ENCODE results near the gene SURF4. TPM values are rescaled to one million over a fixed set of nuclear protein-coding genes. Genes with fewer than 3 reads are reported as not detected.

The SURF4 gene
- total RNA-seq, result 82.2 TPM

- Histone ChIP-seq H3K4me3 (ENCODE audit: low read length) (peak within 1 kb of the TSS; percentile 76), H3K4me1 (ENCODE audit: insufficient read depth, low read length) (peaks cover 49% of the 10 kb centered on the region), H3K9me3 (ENCODE audit: low read depth, low read length) (no peaks in the 10 kb centered on the region), H3K27me3 (ENCODE audit: insufficient read depth, low read length) (no peaks in the 10 kb centered on the region)
Measured at GRCh38 chr9:133375724-133376654, at the start of gene SURF4, which contains the start of gene STKLD1. Gene SURF4, minus strand, starts transcription at chr9:133376060. Its CDS starts 91 bp downstream, at chr9:133375969. Gene STKLD1, plus strand, starts transcription at chr9:133376366. Its CDS starts 108 bp downstream, at chr9:133376474.

DNA sequence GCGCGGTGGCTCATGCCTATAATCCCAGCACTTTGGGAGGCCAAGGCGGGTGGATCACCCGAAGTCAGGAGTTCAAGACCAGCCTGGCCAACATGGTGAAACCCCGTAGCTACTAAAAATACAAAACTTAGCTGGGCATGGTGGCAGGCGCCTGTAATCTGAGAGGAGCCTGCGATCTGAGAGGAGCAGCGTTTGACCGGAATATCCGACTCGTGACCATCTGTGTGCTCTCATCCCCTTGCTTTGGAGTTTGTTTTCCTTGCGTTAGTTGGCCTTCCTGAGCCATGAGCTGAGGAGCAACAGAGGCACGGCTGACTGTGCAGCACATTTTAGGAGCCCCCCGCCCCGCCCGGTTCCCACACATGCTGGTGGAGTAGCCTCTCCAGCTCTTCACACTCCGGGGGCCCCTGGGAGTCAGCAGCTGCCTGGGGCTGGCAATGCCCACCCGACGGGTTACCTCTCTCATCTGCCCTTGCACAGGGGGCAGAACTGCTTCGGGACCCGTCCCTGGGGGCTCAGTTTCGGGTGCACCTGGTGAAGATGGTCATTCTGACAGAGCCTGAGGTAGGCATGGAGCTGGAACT is 49.3 kb upstream of the SURF4 start:
- no peaks in the 10 kb centered on the region for H3K9me3 ChIP-seq (ENCODE audit: low read depth, low read length)
- peaks cover 9% of the 10 kb centered on the region for H3K27me3 ChIP-seq (ENCODE audit: insufficient read depth, low read length)
- peaks cover 3% of the 10 kb centered on the region for H3K4me1 ChIP-seq (ENCODE audit: insufficient read depth, low read length)
- H3K4me3 ChIP-seq (ENCODE audit: low read length), result no peak overlapping the region

GRCh38 chr9:133424187-133424586 is 48.3 kb upstream of the SURF4 start:
- H3K9me3 ChIP-seq (ENCODE audit: low read depth, low read length), result no peaks in the 10 kb centered on the region
- no peak overlapping the region for H3K4me3 ChIP-seq (ENCODE audit: low read length)
- peaks cover 9% of the 10 kb centered on the region for H3K27me3 ChIP-seq (ENCODE audit: insufficient read depth, low read length)
- peaks cover 3% of the 10 kb centered on the region for H3K4me1 ChIP-seq (ENCODE audit: insufficient read depth, low read length)

- Histone ChIP-seq H3K27me3 (ENCODE audit: insufficient read depth, low read length) (peaks cover 9% of the 10 kb centered on the region), H3K4me3 (ENCODE audit: low read length) (no peak overlapping the region), H3K4me1 (ENCODE audit: insufficient read depth, low read length) (peaks cover 10% of the 10 kb centered on the region), H3K9me3 (ENCODE audit: low read depth, low read length) (no peaks in the 10 kb centered on the region)
Measured at GRCh38 chr9:133423216-133423615, 47.4 kb upstream of the SURF4 start.

DNA sequence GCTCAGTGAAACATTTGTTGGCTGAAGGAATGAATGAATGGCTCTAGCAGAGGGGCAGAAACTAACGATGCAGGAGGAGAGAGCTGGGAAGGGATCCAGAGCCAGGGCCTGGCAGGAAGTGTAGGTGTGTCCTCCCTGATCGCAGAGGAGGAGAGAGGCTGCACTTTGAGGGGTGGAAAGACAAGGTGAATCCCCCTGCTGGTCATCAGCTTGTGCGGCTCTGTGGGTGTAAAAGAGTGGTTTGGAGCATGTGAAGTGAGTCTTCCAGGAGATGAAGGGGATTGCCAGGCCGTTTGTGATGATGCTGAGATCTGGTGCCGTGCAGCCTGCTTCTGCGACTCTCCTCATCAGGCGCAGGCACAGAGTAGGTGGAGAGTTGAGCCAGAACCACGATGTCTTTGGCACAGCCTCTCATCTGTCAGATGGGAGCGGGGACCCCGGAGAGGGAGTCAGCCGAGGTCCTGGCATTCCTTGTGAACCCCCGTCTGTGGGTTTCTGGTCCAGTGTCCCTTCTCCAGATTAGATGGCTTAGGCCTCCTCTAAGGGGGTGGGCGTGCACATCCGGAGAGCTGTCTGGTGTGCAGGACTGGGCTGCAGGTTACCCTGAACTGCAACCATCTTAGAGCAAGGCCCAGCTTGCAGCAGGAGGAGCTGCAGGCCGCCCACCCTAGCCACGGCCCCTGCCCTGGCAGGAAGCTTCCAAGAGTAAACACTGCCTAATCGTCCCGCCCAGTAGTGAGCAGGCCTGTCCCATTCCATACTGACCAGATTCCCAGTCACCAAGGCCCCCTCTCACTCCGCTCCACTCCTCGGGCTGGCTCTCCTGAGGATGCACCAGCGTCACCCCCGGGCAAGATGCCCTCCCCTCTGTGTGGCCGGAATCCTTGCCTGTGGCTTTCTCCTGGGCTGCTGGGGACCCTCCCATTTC is 46.0 kb upstream of the SURF4 start, which contains the start of gene ADAMTS13:
Gene ADAMTS13 (plus strand): TSS at position 753 of the 928 bp plus-strand sequence. CDS start 77 bp downstream, at position 830.
- Histone ChIP-seq H3K4me1 (ENCODE audit: insufficient read depth, low read length) (peaks cover 14% of the 10 kb centered on the region), H3K27me3 (ENCODE audit: insufficient read depth, low read length) (no peaks in the 10 kb centered on the region), H3K4me3 (ENCODE audit: low read length) (no peak within 1 kb of the TSS)

DNA sequence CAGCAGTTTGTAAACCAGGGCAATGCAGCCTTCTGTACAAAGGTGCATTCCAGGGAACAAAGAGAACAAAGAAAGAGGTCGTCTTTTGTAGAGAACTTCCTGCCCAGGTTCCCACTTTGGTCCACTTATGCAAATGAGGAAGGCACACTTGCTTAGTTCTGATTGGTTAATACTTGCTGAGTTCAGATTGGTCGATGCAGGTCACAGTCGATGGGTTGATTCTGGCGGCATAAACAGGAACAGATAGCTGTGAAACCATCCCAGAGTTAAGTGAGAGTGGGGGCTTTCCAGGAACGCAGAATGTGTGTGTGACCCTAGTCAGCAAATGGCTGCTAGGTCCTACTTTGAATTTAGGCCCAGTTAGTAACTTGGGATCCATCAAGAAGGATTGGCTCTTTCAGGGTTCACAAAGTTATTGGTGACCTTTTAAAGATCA is 44.5 kb upstream of the SURF4 start:
- H3K9me3 ChIP-seq (ENCODE audit: low read depth, low read length), result no peaks in the 10 kb centered on the region
- no peaks in the 10 kb centered on the region for H3K27me3 ChIP-seq (ENCODE audit: insufficient read depth, low read length)
- H3K4me3 ChIP-seq (ENCODE audit: low read length), result no peak overlapping the region
- peaks cover 29% of the 10 kb centered on the region for H3K4me1 ChIP-seq (ENCODE audit: insufficient read depth, low read length)

More for the DNA sequence above, 46.0 kb upstream of the SURF4 start, which contains the start of gene ADAMTS13:
- H3K9me3 ChIP-seq (ENCODE audit: low read depth, low read length), result no peaks in the 10 kb centered on the region

GRCh38 chr9:133419005-133419404 is 43.1 kb upstream of the SURF4 start:
- Histone ChIP-seq H3K4me3 (ENCODE audit: low read length) (no peak overlapping the region), H3K27me3 (ENCODE audit: insufficient read depth, low read length) (no peaks in the 10 kb centered on the region), H3K4me1 (ENCODE audit: insufficient read depth, low read length) (peaks cover 32% of the 10 kb centered on the region), H3K9me3 (ENCODE audit: low read depth, low read length) (no peaks in the 10 kb centered on the region)

DNA sequence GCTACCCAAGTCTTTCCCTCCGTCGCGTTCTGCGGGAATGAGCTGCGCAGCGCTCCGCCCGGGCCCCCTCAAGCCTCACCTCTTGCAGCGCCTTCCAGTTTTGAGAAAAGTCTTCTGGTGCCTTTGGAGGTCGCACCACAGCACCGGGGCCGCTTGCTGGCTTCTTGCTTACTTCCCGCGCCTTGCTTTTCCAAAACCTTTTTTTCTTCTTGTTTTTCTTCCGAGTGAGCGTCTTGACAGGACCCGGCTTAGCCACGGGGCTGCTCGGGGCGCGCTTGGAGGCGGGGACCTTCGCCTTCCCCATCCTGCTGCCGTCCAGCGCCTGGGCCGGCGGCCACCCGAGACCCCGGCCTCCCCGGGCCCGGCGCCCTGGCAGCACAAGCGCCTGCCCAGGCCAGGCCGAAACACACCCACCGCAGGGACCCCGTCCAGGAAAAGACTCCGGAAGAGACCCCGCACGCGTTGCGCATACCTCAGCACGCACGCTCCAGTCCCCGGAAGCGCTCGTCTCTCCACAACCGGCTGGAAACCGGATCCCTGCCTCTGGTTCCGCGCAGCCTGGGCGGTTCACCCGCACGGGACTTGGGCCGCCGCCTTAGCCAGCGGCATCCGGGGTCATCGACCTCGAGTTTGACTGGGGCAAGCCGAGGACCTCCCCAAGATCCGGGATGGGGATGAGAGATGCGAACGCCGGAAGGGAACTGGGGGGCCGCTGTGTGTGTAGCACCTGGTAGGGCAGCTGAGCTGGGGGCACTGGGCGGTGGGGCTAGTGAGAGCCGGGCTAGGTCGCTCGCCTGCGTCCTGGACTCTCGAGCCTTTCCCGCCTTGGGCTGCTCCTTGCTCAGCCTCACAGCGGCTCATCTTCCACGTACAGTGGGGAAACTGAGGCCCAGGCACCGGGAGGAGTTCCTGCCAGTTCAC is 41.9 kb upstream of the SURF4 start, which contains the start of gene REXO4:
Gene REXO4 (minus strand): TSS at position 470 of the 921 bp plus-strand sequence. CDS start 166 bp downstream, at position 304.
- Histone ChIP-seq H3K4me1 (ENCODE audit: insufficient read depth, low read length) (peaks cover 32% of the 10 kb centered on the region), H3K9me3 (ENCODE audit: low read depth, low read length) (no peaks in the 10 kb centered on the region), H3K4me3 (ENCODE audit: low read length) (peak within 1 kb of the TSS; percentile 60), H3K27me3 (ENCODE audit: insufficient read depth, low read length) (no peaks in the 10 kb centered on the region)

DNA sequence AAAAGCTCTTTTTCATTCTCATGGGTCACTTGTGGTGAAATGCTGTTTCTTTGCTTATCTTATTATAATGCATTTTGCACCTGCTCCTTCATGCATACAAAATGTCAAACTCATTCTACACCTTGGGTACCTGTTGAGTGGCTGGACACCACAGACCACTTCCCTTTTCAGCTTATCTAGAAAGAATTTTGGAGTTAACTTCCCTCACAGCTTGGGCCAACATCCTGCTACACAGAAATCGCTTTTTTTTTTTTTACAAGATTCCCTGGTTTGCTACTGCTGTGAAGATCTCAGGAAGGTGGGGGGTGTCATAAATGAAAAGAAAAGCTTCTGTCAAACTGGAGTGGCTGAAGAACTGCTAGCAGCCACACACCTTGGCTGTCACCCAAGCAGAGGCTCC is 39.3 kb upstream of the SURF4 start:
- H3K9me3 ChIP-seq (ENCODE audit: low read depth, low read length), result no peaks in the 10 kb centered on the region
- peaks cover 32% of the 10 kb centered on the region for H3K4me1 ChIP-seq (ENCODE audit: insufficient read depth, low read length)
- H3K27me3 ChIP-seq (ENCODE audit: insufficient read depth, low read length), result no peaks in the 10 kb centered on the region
- no peak overlapping the region for H3K4me3 ChIP-seq (ENCODE audit: low read length)

DNA sequence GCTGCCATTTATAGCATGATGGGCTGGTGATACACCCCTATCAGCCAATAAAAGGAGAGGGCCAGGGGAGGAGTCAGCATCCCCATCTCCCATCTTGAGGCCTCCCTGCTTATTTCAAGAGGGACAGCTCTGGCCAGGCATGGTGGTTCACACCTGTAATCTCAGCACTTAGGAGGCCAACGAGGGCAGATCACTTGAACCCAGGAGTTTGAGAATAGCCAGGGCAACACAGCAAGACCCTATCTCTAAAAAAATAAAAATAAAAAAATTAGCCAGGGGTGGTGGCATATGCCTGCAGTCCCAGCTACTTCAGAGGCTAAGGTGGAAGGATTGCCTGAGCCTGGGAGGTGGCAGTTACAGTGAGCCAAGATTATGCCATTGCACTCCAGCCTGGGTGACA is 32.2 kb upstream of the SURF4 start:
- Histone ChIP-seq H3K27me3 (ENCODE audit: insufficient read depth, low read length) (no peaks in the 10 kb centered on the region), H3K4me3 (ENCODE audit: low read length) (no peak overlapping the region), H3K9me3 (ENCODE audit: low read depth, low read length) (no peaks in the 10 kb centered on the region), H3K4me1 (ENCODE audit: insufficient read depth, low read length) (no peaks in the 10 kb centered on the region)

- H3K4me1 ChIP-seq (ENCODE audit: insufficient read depth, low read length), result no peaks in the 10 kb centered on the region
- H3K27me3 ChIP-seq (ENCODE audit: insufficient read depth, low read length), result no peaks in the 10 kb centered on the region
- no peaks in the 10 kb centered on the region for H3K9me3 ChIP-seq (ENCODE audit: low read depth, low read length)
- no peak overlapping the region for H3K4me3 ChIP-seq (ENCODE audit: low read length)
Measured at GRCh38 chr9:133406480-133407307, 30.8 kb upstream of the SURF4 start.

- Histone ChIP-seq H3K9me3 (ENCODE audit: low read depth, low read length) (no peaks in the 10 kb centered on the region), H3K27me3 (ENCODE audit: insufficient read depth, low read length) (no peaks in the 10 kb centered on the region), H3K4me3 (ENCODE audit: low read length) (no peak overlapping the region), H3K4me1 (ENCODE audit: insufficient read depth, low read length) (no peaks in the 10 kb centered on the region)
Measured at GRCh38 chr9:133405508-133406438, 29.9 kb upstream of the SURF4 start.

Data from mononuclear cell (primary cell).